AG08396 (cell line): ENCODE data around the gene NOL9.

Source experiments
- DNase-seq: peaks from one replicate; pipeline ENCODE4 v3.0.0; 2012; ENCODE audit warnings: low spot score, mixed read lengths

Gene NOL9

DNA sequence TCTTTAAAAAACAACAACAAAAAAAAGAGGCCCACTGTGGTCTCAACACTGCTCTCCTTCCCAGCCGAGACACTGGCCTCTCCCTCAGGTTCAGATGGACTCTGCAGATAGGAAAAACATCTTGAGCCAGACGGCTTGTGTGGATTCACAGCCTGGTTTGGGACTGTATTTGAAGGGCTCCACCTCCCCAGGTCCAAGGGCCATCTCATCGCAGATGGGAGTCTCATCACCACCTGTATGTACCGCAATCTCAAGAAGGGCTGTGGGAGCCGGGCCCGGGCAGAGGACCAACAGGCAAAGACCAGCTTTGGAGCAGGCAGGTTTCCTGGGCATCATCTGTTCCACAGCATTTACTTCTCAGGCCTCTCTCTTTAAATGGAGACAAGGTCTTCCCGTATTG lies 35.7 kb upstream of the NOL9 start:
- no peak for DNase-seq

DNA sequence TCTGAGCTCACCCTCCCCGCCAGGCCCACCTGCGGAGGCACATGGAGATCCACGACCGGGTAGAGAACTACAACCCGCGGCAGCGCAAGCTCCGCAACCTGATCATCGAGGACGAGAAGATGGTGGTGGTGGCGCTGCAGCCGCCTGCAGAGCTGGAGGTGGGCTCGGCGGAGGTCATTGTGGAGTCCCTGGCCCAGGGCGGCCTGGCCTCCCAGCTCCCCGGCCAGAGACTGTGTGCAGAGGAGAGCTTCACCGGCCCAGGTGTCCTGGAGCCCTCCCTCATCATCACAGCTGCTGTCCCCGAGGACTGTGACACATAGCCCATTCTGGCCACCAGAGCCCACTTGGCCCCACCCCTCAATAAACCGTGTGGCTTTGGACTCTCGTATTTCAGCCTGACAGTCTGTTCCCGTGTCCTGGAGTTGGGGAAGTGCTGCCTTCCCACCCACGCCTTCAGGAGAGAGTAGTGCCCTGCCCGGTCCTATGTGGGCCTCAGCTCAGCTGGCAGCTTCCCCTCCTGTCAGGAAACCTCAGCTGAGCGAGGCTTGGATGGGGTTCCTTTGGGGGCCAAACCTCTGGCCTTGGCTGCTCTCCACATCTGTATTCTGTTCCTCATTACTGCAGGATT lies 34.7 kb upstream of the NOL9 start:
- no peak for DNase-seq

DNA sequence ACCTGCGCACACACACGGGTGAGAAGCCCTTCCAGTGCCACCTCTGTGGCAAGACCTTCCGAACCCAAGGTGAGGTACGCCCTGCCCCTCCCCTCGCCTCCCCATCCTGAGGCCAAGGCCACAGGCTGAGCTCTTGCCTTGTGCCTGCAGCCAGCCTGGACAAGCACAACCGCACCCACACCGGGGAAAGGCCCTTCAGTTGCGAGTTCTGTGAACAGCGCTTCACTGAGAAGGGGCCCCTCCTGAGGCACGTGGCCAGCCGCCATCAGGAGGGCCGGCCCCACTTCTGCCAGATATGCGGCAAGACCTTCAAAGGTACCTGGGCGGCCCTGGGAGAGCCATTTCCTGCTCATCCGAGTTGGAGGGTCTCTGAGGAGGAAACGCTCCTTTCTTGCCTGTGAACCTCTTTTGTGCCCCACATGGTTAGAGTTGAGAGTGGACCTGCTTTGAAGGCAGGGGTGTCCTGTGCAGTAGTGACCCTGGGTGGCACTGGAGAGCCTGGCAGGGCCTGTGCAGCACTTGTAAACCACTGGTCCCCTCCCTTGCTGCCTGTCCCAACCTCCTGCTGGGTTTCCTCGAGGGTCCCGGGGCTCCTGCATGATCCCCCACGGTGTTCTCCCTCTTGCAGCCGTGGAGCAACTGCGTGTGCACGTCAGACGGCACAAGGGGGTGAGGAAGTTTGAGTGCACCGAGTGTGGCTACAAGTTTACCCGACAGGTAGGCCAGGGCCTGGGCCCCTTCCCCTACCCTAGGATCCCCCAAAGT lies 34.0 kb upstream of the NOL9 start:
- no peak for DNase-seq

DNA sequence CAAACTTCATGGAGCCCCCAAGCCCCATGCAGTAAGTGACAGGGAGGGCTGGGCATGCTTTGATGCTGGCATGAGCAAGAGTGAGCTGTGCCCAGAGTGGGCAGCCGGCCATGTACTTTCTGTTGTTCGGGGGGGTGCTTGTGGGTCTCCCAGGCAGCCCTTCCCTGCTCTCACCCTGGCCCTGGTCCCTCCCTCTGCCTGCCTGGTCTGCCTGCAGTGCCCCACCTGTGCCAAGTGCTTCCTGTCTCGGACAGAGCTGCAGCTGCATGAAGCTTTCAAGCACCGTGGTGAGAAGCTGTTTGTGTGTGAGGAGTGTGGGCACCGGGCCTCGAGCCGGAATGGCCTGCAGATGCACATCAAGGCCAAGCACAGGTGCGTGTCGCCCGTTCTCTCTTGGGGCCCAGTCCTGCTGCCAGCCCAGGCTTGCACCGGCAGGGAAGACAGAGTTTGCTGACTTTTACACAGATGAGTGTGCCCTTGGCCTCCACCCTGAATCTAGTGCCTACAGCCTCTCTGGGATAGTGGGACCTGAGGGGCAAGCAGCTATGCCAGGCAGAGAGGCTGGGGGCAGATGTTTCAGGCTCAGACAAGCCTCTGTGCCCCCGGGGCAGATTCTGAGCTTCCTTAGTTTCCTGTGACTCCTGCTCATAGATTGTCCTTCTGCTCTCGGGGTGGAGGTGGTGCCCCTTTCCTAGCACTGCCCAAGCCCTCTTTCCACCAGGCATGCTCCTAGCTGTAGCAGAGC lies 33.1 kb upstream of the NOL9 start:
- no peak for DNase-seq

DNA sequence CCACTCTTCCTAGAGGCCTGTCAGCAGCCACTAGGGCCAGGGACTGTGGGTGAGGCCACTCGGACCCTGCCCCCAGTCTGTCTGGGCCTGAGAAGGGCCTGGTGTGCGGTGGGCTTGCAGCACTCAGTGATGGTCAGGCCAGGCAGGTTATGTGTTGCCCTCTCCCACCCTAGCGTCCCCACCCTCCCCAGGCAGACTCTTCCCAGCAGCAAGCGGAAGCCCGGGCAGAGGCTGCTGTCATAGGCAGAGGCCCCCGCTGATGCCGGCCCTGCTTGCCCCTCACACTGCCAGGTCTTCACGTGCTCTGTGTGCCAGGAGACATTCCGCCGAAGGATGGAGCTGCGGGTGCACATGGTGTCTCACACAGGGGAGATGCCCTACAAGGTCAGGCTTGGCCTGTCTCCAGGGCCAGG lies 32.1 kb upstream of the NOL9 start:
- DNase-seq, result peak; percentile 4

DNA sequence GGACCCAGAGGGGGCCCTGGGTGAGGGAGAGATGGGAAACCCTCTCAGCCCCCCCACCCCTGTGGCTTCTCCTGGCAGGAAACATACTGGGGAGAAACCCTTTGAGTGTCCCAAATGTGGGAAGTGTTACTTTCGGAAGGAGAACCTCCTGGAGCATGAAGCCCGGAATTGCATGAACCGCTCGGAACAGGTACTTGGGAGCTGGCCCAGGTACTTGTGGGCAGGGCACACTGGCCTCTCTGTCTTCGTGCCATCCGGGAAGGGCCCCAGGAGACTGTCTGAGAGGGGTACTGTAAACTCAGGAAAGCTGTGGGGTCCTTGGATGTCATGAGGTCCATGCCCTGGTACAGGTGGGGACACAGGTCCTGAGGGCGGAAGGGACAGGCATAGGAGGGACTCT lies 31.5 kb upstream of the NOL9 start:
- peak; percentile 2 for DNase-seq

DNA sequence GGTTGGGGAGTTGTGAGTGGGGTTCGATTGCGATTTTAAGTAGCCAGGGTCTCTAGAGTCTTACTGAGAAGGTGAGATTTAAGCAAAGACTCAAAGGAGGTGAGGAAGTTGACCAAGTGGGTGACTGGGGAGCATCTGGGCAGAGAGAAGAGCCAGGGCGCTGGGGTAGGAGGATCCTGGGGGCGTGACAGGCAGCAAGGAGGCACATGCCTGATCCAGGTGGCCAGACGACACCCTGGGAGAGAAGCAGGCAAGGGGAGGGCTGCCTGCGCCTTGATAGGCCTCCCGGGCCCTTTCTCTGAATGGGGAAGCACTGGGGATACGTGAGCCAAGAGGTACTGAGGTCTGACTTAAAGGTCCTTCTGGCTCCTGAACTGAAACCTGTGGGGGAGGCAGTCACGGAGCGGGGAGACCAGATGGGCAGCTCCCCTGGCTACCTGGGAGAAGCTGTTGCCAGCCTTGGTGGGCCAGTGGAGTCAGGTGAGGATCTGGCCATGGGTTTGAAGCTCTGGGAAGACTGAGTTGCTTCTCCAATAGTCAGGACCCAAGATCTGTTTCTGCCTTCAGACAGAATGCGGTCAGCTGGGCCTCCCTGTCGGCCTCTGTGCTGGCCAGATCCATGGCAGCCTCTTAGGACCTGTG lies 30.9 kb upstream of the NOL9 start:
- DNase-seq, result peak; percentile 4

DNA sequence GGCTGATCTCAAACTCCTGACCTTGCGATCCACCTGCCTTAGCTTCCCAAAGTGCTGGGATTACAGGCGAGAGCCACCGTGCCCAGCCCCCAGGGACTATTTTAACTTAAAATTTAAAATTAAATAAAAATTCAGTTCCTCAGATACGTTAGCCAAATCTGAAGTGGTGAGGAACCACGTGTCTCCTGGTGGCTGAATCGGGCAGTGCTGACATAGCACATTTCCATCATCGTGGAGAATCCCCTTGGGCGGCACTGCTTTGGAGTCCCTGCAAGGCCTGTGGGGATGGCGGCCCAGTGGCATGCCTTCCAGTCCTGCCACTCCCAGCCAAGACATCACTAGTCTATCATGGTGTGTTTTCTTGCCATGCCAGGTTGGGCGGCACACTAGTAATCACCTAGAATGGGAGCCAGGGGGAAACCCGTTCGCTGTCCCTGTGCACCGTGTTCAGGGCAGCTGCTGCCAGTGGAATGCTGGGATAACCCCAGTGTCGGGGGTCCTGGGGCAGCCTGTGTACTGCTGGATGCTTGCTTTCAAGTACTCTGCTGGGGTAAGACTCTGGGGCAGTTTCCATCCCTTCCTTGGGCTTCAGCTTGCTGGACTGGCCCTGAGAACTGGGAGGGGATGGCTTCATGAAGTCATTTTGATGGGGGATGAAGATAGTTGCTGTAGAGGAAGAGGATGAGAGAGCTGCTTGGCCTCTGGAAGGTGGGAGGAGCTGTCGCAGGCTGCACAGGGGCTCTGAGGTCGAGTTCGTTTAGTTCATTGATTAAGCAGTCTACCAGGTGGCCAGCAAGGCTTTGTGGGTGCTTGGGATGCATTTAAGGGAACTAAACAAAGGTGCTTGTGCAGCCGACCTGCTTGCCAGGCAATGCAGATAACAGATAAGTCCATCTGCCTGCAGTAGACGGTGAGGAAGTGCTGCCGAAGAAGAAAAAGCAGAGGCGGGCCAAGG lies 30.1 kb upstream of the NOL9 start:
- DNase-seq, result no peak

DNA sequence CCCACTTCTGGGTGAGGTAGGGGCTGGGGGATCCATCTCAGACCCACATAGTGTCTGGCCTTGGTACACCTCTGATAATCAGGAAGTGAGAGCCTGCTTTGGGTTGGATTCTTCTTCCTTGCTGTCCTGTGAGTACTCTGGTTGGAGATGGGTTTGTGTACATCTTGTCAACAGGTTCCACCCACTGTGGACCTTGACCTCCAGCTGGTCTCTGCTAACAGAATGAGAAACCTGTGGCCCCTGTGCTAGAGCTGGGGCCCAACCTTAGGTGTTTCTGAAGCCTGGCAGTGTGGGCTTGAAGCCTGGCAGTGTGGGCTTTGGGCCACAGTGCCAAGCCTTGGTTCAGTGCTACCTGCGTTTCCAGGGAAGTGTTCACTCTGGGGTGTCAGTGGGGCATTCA lies 28.1 kb upstream of the NOL9 start:
- no peak for DNase-seq

DNA sequence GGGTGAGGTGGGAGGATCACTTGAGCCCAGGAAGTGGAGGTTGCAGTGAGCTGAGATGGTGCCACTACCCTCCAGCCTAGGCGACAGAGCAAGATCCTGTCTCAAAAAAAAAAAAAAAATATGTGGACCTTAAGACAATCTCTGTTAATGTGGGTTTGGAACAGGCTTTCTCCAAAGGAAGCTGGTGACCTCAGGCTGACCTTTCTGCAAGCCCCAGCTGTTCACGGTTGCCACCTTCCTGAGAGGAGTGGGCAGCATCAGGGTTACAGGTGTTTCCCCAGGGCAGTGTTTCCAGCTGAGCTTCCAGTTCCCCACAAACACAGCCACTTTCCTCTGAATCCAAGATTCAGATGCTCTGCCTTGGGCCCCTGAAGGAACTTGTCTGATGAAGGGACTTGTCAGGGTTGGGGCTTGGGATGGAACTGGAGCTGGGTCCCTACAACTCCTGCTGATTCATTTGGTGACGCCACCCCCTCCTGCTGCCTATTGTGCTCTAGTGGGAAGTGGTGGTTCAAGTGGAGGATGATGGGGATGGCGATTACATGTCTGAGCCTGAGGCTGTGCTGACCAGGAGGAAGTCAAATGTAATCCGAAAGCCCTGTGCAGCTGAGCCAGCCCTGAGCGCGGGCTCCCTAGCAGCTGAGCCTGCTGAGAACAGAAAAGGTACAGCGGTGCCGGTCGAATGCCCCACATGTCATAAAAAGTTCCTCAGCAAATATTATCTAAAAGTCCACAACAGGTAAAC lies 27.4 kb upstream of the NOL9 start:
- no peak for DNase-seq

DNA sequence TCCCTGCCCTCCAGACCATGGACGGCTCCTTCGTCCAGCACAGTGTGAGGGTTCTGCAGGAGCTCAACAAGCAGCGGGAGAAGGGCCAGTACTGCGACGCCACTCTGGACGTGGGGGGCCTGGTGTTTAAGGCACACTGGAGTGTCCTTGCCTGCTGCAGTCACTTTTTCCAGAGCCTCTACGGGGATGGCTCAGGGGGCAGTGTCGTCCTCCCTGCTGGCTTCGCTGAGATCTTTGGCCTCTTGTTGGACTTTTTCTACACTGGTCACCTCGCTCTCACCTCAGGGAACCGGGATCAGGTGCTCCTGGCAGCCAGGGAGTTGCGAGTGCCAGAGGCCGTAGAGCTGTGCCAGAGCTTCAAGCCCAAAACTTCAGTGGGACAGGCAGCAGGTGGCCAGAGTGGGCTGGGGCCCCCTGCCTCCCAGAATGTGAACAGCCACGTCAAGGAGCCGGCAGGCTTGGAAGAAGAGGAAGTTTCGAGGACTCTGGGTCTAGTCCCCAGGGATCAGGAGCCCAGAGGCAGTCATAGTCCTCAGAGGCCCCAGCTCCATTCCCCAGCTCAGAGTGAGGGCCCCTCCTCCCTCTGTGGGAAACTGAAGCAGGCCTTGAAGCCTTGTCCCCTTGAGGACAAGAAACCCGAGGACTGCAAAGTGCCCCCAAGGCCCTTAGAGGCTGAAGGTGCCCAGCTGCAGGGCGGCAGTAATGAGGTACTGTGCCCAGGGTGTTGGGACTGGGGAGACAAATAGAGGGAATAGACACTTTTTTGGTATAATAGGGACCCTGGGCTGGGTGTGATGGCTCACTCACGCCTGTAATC lies 26.5 kb upstream of the NOL9 start:
- no peak for DNase-seq

DNA sequence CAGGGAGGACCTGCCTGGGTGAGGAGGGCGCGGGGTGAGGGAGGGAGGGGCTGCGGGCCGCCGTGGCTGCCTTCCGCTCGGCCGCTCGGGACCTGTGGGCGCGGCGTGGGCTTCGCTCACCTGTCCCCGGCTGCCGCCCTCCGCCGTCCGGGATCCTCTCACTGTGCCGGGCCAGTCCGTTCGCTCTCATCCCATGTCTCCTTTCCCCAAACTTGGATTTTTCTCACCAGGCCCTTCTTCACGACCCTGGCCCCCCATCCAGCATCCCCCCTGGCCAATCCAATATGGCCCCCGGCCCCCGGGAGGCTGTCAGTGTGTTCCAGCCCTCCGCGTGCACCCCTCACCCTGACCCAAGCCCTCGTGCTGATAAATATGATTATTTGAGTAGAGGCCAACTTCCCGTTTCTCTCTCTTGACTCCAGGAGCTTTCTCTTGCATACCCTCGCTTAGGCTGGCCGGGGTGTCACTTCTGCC lies 25.8 kb upstream of the NOL9 start:
- DNase-seq, result no peak

DNA sequence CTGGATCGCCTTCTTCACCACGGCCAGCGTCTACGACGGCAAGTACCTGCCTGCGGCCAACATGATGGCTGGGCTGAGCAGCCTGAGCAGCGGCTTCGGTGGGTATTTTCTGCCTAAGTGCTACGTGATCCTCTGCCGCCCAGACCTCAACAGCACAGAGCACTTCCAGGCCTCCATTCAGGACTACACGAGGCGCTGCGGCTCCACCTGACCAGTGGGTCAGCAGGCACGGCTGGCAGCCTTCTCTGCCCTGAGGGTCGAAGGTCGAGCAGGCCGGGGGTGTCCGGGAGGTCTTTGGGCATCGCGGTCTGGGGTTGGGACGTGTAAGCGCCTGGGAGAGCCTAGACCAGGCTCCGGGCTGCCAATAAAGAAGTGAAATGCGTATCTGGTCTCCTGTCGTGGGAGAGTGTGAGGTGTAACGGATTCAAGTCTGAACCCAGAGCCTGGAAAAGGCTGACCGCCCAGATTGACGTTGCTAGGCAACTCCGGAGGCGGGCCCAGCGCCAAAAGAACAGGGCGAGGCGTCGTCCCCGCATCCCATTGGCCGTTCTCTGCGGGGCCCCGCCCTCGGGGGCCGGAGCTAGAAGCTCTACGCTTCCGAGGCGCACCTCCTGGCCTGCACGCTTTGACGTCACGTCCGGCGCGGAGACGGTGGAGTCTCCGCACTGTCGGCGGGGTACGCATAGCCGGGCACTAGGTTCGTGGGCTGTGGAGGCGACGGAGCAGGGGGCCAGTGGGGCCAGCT lies 25.2 kb upstream of the NOL9 start, which contains the start of gene ZBTB48:
Gene ZBTB48 (plus strand): TSS at position 621 of the 745 bp plus-strand sequence. CDS start 616 bp downstream, outside the sequence.
- peak; percentile 100 for DNase-seq

DNA sequence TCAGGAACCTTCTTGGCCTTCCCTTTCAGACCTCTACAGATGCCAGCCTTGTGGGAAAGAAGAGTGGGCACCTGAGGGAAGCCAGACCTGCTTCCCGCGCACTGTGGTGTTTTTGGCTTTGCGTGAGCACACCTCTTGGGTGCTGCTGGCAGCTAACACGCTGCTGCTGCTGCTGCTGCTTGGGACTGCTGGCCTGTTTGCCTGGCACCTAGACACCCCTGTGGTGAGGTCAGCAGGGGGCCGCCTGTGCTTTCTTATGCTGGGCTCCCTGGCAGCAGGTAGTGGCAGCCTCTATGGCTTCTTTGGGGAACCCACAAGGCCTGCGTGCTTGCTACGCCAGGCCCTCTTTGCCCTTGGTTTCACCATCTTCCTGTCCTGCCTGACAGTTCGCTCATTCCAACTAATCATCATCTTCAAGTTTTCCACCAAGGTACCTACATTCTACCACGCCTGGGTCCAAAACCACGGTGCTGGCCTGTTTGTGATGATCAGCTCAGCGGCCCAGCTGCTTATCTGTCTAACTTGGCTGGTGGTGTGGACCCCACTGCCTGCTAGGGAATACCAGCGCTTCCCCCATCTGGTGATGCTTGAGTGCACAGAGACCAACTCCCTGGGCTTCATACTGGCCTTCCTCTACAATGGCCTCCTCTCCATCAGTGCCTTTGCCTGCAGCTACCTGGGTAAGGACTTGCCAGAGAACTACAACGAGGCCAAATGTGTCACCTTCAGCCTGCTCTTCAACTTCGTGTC lies 24.5 kb upstream of the NOL9 start:
- no peak for DNase-seq

DNA sequence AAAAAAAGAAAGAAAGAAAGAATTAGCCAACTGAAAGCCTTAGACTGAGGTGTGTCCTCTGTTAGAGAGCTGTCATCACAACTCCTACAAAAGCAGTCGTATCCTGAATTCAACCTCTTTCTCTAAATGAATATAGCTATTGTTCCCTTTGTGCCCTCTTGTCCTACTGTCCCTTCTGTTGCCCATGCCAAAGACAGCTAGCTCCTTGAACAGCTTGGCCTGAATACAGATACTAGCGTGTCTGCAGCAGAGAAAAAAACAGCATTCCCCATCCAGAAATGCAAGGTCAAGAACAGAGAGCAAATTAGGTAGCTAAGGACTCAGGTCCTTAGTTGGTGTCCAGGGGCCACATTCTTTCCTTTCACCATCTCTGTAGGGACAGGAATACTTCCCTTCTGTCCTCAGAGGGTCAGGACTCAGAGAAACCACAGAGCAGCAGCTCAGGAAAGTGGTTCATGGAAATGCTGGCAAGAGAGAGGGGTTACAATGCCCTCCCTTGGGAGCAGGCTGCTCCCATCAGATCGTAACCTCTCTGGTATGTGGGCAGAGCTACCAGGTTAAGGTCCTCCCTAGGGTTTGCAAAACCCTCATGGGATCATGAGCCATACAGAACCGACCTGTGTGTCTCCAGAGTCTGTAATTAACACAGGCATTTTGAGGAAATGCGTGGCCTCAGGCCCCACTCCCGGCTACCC lies 23.7 kb upstream of the NOL9 start:
- no peak for DNase-seq

DNA sequence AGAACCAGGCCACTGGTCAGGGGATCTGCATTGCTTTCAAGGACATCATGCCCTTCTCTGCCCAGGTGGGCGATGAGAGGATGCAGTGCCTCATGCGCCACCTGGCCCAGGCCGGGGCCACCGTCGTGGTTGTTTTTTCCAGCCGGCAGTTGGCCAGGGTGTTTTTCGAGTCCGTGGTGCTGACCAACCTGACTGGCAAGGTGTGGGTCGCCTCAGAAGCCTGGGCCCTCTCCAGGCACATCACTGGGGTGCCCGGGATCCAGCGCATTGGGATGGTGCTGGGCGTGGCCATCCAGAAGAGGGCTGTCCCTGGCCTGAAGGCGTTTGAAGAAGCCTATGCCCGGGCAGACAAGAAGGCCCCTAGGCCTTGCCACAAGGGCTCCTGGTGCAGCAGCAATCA lies 20.5 kb upstream of the NOL9 start:
- no peak for DNase-seq

DNA sequence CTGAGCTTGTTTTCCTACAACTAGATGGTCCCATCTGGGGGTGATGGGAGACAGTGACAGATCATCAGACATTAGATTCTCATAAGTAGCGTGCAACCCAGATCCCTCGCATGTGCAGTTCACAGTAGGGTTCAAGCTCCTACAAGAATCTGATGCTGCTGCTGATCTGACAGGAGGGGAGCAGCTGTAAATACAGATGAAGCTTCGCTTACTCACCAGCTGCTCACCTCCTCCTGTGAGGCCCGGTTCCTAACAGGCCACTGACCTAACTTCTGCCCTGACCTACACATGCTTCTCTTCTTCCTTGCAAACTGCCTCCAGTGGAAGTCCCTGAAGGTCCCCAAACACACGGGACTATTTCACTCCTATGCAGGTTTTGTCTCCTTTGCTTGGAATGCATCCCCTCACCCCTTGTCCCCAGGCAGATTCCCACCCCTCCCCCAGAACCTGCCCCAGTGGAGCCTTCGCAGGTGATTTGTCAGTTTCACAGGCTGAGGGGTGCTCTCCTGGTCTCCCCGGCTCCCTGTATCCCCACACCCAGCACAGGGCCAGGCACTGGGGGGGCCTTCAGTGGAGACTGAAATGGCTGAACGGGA lies 19.8 kb upstream of the NOL9 start:
- DNase-seq, result no peak
